Measurements from ENCODE around the gene DYTN. TPM values are rescaled to one million over a fixed set of nuclear protein-coding genes. Genes with fewer than 3 reads are reported as not detected.

DYTN gene
- total RNA-seq, 1 experiment from 2014 or later, result not detected

DNA sequence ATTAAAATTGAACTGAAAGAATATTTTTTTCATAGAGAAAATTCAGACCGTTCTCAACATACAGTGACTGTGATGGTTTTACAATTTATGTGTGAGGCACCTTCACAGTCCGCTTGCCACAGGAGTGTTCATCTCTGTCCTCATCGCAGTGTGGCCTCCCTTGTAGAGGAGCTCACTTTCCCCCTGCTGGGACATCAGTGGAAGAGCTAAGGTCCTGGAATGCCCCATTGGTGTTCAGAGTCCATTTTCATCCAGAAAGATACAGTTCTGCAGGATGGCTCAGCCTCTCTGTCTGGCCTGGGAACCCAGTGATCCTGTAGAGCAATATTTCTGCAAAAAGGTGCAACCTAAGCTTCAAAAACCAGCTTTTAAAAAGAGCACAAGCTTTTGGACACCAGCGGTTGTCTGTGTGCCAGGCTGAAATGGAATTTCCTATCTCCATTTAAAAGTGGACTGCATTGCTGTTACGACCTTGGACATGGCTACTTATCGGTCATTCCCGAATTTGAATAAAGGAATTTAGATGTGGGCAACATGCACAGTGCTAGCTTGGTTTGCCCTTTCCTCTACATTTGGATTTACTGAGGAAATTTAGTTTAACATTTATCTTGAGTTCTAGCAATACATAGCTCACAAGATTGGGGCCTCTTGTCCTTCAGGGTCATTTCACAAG is 102.6 kb downstream of the DYTN start:
- no peak for DNase-seq (ENCODE audit: low read depth)

DNA sequence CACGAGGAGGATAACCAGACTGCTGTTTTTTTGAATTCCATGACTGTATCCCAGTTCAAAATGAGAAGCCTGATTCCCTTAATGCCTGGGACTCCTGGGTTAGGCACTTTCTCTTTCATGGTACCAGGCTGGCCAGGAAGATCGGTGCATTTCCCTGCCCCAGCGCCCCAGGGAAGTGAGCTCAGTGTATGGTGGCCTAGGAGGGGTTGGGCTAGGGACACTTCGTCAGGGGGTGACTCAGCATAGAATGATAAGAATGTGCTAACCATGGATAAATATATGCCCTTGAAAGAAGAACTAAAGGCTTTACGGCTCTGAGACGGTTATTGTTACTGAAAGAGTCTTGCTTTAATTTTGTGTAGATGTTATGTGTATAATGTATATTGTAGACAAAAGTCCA is 103.4 kb downstream of the DYTN start:
- DNase-seq (ENCODE audit: low read depth), result peak; percentile 80

DNA sequence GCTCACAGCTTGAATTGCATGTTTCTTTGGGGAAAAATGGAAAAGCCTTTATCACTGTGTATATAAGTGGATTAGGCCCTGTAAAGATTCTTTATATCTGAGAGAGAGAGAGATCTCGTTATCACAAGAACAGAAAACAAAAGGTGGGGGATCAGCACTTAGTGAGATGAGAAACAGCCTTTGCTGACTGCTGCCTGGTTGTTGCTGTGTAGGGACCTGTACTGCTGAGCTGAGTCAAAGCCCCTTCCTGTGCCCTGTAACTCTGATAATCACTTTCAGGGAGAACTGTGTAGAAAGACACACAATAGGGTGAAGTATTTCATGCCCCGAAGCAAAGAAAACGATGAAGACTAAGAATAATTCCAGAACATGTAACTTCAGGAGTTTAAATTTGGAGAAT is 106.5 kb downstream of the DYTN start:
- no peak for DNase-seq (ENCODE audit: low read depth)

DNA sequence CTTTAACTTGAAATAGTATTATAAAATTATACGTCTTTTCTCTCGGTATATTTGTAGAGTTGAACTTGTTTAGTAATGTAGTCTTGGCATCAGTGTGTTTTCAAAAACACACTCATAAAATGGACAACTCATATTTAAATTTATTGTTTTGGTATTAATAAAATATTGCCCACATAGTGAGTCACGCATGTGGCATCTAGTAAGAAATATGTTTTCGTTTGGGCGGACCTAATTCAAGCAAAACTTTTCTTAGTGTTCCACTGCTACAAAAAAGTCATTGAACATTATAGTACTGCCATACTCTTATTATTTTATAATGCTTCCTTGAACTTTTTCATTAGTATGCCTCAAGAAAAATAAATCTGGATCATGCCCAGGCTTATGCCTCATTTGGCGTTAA is 107.0 kb downstream of the DYTN start:
- DNase-seq (ENCODE audit: low read depth), result no peak

DNA sequence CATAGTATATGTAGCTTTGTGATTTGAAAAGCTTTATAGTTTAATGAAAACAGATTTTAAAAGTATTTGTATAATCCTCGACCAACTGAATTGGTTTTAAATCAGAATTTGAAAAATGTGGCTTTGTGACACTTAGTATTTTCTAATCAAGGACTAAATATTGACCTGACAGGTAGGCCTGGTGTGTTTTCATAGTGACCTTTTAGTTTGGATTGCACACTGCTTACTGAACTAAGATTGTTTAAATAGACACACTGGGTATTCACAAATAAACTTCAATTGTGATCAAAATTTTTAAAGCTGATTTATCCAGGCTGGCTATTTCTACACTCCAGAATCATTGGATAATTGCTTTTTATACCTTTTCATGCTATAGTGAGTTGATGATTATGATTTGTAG is 107.7 kb downstream of the DYTN start:
- DNase-seq (ENCODE audit: low read depth), result no peak

DNA sequence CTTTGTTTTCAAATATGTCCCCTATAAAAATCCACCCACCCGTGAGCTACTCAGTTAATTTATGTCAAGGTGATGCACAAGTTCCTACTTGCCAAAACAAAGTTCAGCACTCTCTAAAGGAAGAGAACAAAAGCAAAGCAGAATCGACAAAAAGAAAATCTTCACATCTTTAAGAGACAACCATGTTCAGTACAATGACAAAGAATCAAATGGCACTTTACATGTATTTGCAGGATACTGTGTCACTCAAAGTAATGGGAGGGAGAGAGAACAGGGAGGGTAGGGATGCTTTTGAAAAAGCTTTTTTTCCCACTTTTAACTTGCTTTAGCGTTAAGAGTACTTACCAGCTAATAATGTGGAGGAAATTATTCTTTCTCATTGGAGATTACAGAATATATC is 115.0 kb downstream of the DYTN start:
- no peak for DNase-seq (ENCODE audit: low read depth)

Small RNA genes within 50 kb of the gene (small RNA-seq; reads per million reads assigned to genes)
- not detected for gene RF00019

Other genes starting within 250 kb of the DYTN start
- gene FAM237A, start 75.9 kb downstream of the DYTN start, total RNA-seq (2014; rRNA removed; shearing (Covaris generic)), result not detected in 2 replicates
- gene MDH1B, start 46.9 kb upstream of the DYTN start, total RNA-seq (2014; rRNA removed; shearing (Covaris generic)), result 0.29 and 1.1 TPM in 2 replicates
- 47.1 and 48.0 TPM in 2 replicates for gene FASTKD2, start 47.2 kb upstream of the DYTN start, total RNA-seq (2014; rRNA removed; shearing (Covaris generic))
- 0.10 TPM in 1 of 2 replicates, not detected in the other for gene CPO, start 221.1 kb upstream of the DYTN start, total RNA-seq (2014; rRNA removed; shearing (Covaris generic))